MM.1S (cell line): ENCODE data around the gene PYM1.

Experiments used
- DNase-seq: peaks from one replicate; pipeline ENCODE4 v3.0.0-alpha.2; 2015
- H2AFZ ChIP-seq: fragments of 300-600 bp; sonication (generic); 2 replicates; pipeline ENCODE4 v1.6.0; 2016; ENCODE audit warnings: antibody characterized with exemption, low read length
- H3F3A ChIP-seq: fragments of 300-600 bp; sonication (generic); 2 replicates; pipeline ENCODE4 v1.6.1; 2016; ENCODE audit warnings: mild to moderate bottlenecking, antibody characterized with exemption, low read length, moderate library complexity, mixed read lengths; ENCODE audit not compliant: insufficient read depth
- H3K27ac ChIP-seq: fragments of 300-600 bp; sonication (generic); 2 replicates; pipeline ENCODE4 v1.5.1; 2016; ENCODE audit warnings: mild to moderate bottlenecking, low read length
- H3K27me3 ChIP-seq: fragments of 300-600 bp; sonication (generic); replicated peaks from 2 replicates; pipeline ENCODE4 v1.6.0; 2016; ENCODE audit warnings: low read length; ENCODE audit not compliant: insufficient read depth
- H3K36me3 ChIP-seq: fragments of 300-600 bp; sonication (generic); replicated peaks from 2 replicates; pipeline ENCODE4 v1.6.1; 2016; ENCODE audit warnings: mild to moderate bottlenecking, low read length, mixed read lengths; ENCODE audit not compliant: insufficient read depth
- H3K4me1 ChIP-seq: fragments of 300-600 bp; sonication (generic); 2 replicates; pipeline ENCODE4 v1.6.1; 2016; ENCODE audit warnings: low read length, mixed read lengths
- H3K4me2 ChIP-seq: fragments of 300-600 bp; sonication (generic); 2 replicates; pipeline ENCODE4 v1.6.0; 2016; ENCODE audit warnings: low read depth, low read length
- H3K4me3 ChIP-seq: fragments of 300-600 bp; sonication (generic); 2 replicates; pipeline ENCODE4 v1.5.1; 2016; ENCODE audit warnings: low read length, mixed read lengths
- H3K79me2 ChIP-seq: fragments of 300-600 bp; sonication (generic); 2 replicates; pipeline ENCODE4 v1.6.1; 2016; ENCODE audit warnings: mixed run types, low read length, mixed read lengths
- H3K9ac ChIP-seq: fragments of 300-600 bp; sonication (generic); 2 replicates; pipeline ENCODE4 v1.6.1; 2016; ENCODE audit warnings: low read length, mixed read lengths
- H3K9me2 ChIP-seq: fragments of 300-600 bp; sonication (generic); replicated peaks from 2 replicates; pipeline ENCODE4 v1.6.1; 2016; ENCODE audit warnings: mild to moderate bottlenecking, low read length, mixed read lengths; ENCODE audit not compliant: insufficient read depth
- H3K9me3 ChIP-seq: fragments of 300-600 bp; sonication (generic); replicated peaks from 2 replicates; pipeline ENCODE4 v1.6.1; 2016; ENCODE audit warnings: mild to moderate bottlenecking, low read length, mixed read lengths; ENCODE audit not compliant: insufficient read depth
- H4K20me1 ChIP-seq: fragments of 300-600 bp; sonication (generic); 2 replicates; pipeline ENCODE4 v1.6.1; 2016; ENCODE audit warnings: mild to moderate bottlenecking, low read length, moderate library complexity, mixed read lengths; ENCODE audit not compliant: insufficient read depth
- CTCF ChIP-seq: fragments of 300-600 bp; sonication (generic); IDR thresholded peaks from 2 replicates; pipeline ENCODE4 v1.5.1; 2016; ENCODE audit warnings: antibody characterized with exemption, low read length, mixed read lengths
- EZH2 ChIP-seq: fragments of 300-600 bp; sonication (generic); optimal IDR thresholded peaks from 2 replicates; pipeline ENCODE3; 2017; ENCODE audit warnings: low read depth, mild to moderate bottlenecking, antibody characterized with exemption, low read length, mixed read lengths
- EZH2phosphoT487 ChIP-seq: fragments of 300-600 bp; sonication (generic); IDR thresholded peaks from 2 replicates; pipeline ENCODE4 v1.6.1; 2018; ENCODE audit warnings: antibody characterized with exemption, low read length

Gene PYM1

GRCh38 chr12:55931317-55931779, 3.7 kb upstream of the PYM1 start:
- H3K79me2 ChIP-seq, result peaks cover 12% of the 10 kb centered on the region
- H3K4me2 ChIP-seq, result peak overlapping the region; percentile 79
- no peaks in the 10 kb centered on the region for H3K9me3 ChIP-seq
- peak overlapping the region; percentile 55 for H3K4me3 ChIP-seq
- H3K9me2 ChIP-seq, result no peaks in the 10 kb centered on the region
- no peak overlapping the region for H3K27ac ChIP-seq
- no peak for TF ChIP-seq EZH2
- no peak for TF ChIP-seq CTCF
- TF ChIP-seq EZH2phosphoT487, result no peak
- DNase-seq, result no peak
- peak overlapping the region; percentile 93 for H2AFZ ChIP-seq
- H3K27me3 ChIP-seq, result 0 out of 2 replicates have a peak, but pooled peaks cover 10% of the 10 kb centered on the region
- H3F3A ChIP-seq, result peaks cover 36% of the 10 kb centered on the region
- H4K20me1 ChIP-seq, result no peaks in the 10 kb centered on the region
- peaks cover 25% of the 10 kb centered on the region for H3K4me1 ChIP-seq
- no peaks in the 10 kb centered on the region for H3K36me3 ChIP-seq
- H3K9ac ChIP-seq, result peak overlapping the region; percentile 33; the same call in 1 of the 2 replicates

GRCh38 chr12:55930771-55931316, 3.1 kb upstream of the PYM1 start, which contains the start of gene DGKA:
DGKA (plus strand) TSS chr12:55931162; CDS start chr12:55936504, 5,342 bp downstream.
- peak within 1 kb of the TSS; percentile 33; the same call in 1 of the 2 replicates for H3K9ac ChIP-seq
- peak within 1 kb of the TSS; percentile 55 for H3K4me3 ChIP-seq
- H3K9me2 ChIP-seq, result no peaks in the 10 kb centered on the region
- H4K20me1 ChIP-seq, result no peaks in the 10 kb centered on the region
- TF ChIP-seq EZH2phosphoT487 (no peak), CTCF (peak; percentile 67)
- peak within 1 kb of the TSS; percentile 86 for H3K27ac ChIP-seq
- peak; percentile 58 for DNase-seq
- no peaks in the 10 kb centered on the region for H3K9me3 ChIP-seq
- peak within 1 kb of the TSS; percentile 94 for H3K4me2 ChIP-seq
- H3K79me2 ChIP-seq, result peaks cover 18% of the 10 kb centered on the region
- peaks cover 39% of the 10 kb centered on the region for H3F3A ChIP-seq
- peaks cover 26% of the 10 kb centered on the region for H3K4me1 ChIP-seq
- 0 out of 2 replicates have a peak, but pooled peaks cover 10% of the 10 kb centered on the region for H3K27me3 ChIP-seq
- no peaks in the 10 kb centered on the region for H3K36me3 ChIP-seq
- peak within 1 kb of the TSS; percentile 93 for H2AFZ ChIP-seq

- H3K4me2 ChIP-seq, result peak overlapping the region; percentile 94
- H3K27ac ChIP-seq, result peak overlapping the region; percentile 86
- H3K79me2 ChIP-seq, result peaks cover 30% of the 10 kb centered on the region
- H4K20me1 ChIP-seq, result no peaks in the 10 kb centered on the region
- no peaks in the 10 kb centered on the region for H3K9me2 ChIP-seq
- peak overlapping the region; percentile 55 for H2AFZ ChIP-seq
- H3F3A ChIP-seq, result peaks cover 39% of the 10 kb centered on the region
- 0 out of 2 replicates have a peak, but pooled peaks cover 10% of the 10 kb centered on the region for H3K27me3 ChIP-seq
- DNase-seq, result peak; percentile 76
- peak overlapping the region; percentile 2; the same call in 1 of the 2 replicates for H3K4me3 ChIP-seq
- H3K9ac ChIP-seq, result peak overlapping the region; percentile 22; the same call in 1 of the 2 replicates
- H3K36me3 ChIP-seq, result no peaks in the 10 kb centered on the region
- TF ChIP-seq CTCF, result no peak
- no peak for TF ChIP-seq EZH2phosphoT487
- H3K9me3 ChIP-seq, result no peaks in the 10 kb centered on the region
- H3K4me1 ChIP-seq, result peaks cover 34% of the 10 kb centered on the region
These were observed 1.7 kb upstream of the PYM1 start for GRCh38 chr12:55929306-55929791.
